IPS-15b (cell line): ENCODE measurements around the gene UTS2R.
"Not testable (repeated sequence)": the region's sequence is repeated elsewhere in the genome, so short reads cannot be mapped to it uniquely, and the experiment has no call there.

ENCODE experiments used
- H3K27me3 ChIP-seq: one replicate; pipeline ENCODE4 v1.6.1; 2013; ENCODE audit warnings: low read length; ENCODE audit not compliant: control insufficient read depth, insufficient read depth
- H3K36me3 ChIP-seq: one replicate; pipeline ENCODE4 v1.6.1; 2013; ENCODE audit warnings: low read length; ENCODE audit not compliant: control insufficient read depth, insufficient read depth
- H3K4me1 ChIP-seq: one replicate; pipeline ENCODE4 v1.6.1; 2013; ENCODE audit warnings: mild to moderate bottlenecking, low read length; ENCODE audit not compliant: control insufficient read depth, insufficient read depth
- H3K4me3 ChIP-seq: one replicate; pipeline ENCODE4 v1.5.1; 2013; ENCODE audit warnings: low read depth, low read length
- H3K9ac ChIP-seq: one replicate; pipeline ENCODE4 v1.6.1; 2013; ENCODE audit warnings: low read depth, mild to moderate bottlenecking, low read length
- H3K9me3 ChIP-seq: one replicate; pipeline ENCODE4 v1.6.1; 2013; ENCODE audit warnings: mild to moderate bottlenecking, low read length; ENCODE audit not compliant: control insufficient read depth, insufficient read depth

Gene UTS2R

DNA sequence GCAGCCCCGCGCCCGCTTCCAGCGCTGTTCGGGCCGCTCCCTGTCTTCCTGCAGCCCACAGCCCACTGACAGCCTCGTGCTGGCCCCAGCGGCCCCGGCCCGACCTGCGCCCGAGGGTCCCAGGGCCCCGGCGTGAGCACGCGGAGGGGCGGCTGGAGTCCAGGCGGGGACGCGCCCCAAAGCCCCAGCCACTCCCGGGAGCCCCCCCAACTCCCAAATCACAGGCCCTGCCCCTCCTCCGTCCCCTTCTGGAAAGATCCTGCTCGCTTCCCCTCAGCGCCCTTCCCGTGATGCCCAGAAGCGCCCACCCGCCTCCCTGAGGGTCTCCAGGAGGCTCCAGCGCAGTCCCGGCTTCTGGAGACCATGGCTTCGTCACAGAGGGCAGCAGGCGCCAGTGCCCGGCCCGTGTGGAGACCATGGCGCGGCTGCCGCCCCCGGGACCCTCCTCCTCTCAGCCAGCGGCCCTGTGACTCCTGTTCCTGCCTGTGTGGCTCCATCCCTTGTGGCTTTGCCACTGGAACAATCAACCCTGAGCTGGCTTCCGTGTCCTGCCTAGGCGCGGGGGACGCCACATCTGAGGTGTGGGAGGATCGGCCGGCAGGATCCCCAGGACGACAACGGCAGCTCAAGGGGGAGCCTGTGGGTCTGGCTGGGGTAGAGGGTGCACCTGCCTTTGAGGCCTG lies 3.9 kb downstream of the UTS2R start:
- no peak overlapping the region for H3K4me3 ChIP-seq
- no peak overlapping the region for H3K9ac ChIP-seq
- peaks cover 17% of the 10 kb centered on the region for H3K27me3 ChIP-seq
- H3K36me3 ChIP-seq, result no peaks in the 10 kb centered on the region
- H3K9me3 ChIP-seq, result no peaks in the 10 kb centered on the region
- H3K4me1 ChIP-seq, result no peaks in the 10 kb centered on the region

DNA sequence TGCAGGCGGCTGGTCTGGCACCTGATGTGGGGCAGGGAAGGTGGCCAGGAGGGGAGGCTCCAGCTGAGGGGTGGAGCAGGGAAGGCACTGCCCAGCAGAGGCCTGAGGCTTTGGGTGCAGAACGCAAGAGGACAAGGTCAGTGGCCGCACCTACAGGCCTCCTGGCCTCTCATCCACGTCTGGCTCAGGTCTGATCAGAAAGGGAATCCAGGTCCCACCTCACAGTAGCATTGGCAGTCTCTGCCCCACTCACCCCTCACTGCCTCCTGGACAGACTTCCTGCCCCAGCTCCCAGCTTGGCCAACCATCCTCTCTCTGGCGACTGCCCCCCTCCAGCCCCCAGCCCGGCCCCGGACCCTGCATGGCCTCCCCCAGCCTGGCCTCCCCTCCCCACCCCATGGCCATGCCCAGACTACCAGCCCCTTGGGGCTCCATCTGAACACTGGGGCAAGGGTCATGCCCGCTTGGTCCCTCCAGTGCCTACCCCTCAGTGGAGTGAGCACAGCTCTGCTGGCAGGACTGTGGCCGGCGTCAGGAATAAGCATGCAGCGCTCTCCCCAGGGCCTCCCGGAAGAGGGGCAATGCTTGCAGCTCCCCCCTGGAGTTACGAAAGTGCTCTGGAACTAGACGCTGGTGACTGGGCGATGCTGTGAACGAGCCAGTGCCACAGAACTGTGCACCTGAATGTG lies 4.6 kb downstream of the UTS2R start:
- Histone ChIP-seq H3K9me3 (no peaks in the 10 kb centered on the region), H3K36me3 (no peaks in the 10 kb centered on the region), H3K4me1 (no peaks in the 10 kb centered on the region), H3K4me3 (no peak overlapping the region), H3K27me3 (peaks cover 10% of the 10 kb centered on the region), H3K9ac (no peak overlapping the region)

DNA sequence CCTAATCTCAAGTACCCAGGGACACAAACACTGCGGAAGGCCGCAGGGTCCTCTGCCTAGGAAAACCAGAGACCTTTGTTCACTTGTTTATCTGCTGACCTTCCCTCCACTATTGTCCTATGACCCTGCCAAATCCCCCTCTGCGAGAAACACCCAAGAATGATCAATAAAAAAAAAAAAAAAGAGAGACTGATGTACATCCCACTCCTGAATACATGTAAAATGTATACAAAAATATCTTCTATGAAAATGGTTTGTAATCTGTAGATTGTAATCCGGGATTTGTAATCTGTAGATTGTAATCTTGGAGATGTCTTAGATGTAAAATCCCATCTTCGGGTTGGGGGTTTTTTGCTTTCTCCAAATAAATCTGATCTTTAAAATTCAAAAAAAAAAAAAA lies 5.7 kb downstream of the UTS2R start:
- H3K9ac ChIP-seq, H3K4me1 ChIP-seq, H3K36me3 ChIP-seq, H3K9me3 ChIP-seq, H3K27me3 ChIP-seq, H3K4me3 ChIP-seq: not testable (repeated sequence)

DNA sequence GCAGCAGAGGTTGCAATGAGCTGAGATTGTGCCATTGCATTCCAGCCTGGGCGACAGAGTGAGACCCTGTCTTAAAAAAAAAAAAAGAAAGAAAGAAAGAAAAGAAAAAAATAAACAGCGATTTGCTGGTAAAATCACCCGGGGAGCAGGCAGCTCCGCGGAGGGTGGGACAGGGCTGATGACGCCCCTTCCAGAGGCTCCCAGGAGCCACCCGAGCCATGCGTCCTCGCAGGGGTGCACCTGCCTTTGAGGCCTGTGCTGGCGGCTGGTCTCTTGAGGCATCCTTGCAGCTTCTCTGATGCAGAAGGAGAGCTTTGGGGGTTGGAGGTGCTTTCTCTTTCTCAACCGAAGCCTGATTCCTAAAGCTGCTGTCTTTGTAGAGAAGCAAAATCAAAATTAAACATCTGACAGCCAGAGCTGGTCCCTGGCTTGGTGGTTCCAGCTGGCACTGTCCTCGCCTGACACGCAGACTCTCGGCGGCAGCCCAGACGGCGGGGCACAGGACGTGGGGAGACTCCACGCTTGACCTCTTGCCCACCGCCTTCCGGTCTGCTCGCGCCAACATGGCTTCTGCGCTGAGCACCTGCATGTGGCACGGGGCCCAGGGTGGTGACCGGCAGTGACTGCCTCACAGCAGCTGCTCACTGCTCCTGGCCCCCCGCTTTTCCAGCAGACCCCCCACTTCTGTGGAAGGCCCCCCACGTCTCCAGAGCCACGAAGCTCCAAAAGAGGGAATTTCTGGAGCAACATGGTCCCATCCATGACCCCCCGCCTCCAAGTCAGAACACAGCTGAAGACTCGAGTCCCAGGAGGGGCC lies 6.6 kb downstream of the UTS2R start:
- H3K4me1 ChIP-seq, result no peaks in the 10 kb centered on the region

DNA sequence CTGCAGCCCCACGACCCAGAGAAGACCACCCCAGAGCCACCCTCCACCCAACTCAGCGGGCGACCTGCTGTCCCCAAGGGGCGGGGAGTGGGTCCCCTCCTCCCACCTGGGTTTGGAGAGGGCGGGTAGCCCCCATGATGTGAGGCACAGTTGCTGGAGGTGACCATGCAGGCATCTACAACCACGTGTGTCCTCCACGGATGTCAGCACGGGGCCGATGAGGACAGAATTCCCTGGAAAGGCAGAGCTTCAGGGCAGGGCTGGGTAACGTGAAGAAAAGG lies 7.1 kb downstream of the UTS2R start:
- no peaks in the 10 kb centered on the region for H3K9me3 ChIP-seq
- H3K27me3 ChIP-seq, result no peaks in the 10 kb centered on the region
- no peaks in the 10 kb centered on the region for H3K4me1 ChIP-seq
- H3K4me3 ChIP-seq, result no peak overlapping the region
- no peak overlapping the region for H3K9ac ChIP-seq
- no peaks in the 10 kb centered on the region for H3K36me3 ChIP-seq

More for the DNA sequence above, 6.6 kb downstream of the UTS2R start:
- Histone ChIP-seq H3K4me3 (no peak overlapping the region), H3K9ac (no peak overlapping the region), H3K36me3 (no peaks in the 10 kb centered on the region), H3K27me3 (no peaks in the 10 kb centered on the region), H3K9me3 (no peaks in the 10 kb centered on the region)

DNA sequence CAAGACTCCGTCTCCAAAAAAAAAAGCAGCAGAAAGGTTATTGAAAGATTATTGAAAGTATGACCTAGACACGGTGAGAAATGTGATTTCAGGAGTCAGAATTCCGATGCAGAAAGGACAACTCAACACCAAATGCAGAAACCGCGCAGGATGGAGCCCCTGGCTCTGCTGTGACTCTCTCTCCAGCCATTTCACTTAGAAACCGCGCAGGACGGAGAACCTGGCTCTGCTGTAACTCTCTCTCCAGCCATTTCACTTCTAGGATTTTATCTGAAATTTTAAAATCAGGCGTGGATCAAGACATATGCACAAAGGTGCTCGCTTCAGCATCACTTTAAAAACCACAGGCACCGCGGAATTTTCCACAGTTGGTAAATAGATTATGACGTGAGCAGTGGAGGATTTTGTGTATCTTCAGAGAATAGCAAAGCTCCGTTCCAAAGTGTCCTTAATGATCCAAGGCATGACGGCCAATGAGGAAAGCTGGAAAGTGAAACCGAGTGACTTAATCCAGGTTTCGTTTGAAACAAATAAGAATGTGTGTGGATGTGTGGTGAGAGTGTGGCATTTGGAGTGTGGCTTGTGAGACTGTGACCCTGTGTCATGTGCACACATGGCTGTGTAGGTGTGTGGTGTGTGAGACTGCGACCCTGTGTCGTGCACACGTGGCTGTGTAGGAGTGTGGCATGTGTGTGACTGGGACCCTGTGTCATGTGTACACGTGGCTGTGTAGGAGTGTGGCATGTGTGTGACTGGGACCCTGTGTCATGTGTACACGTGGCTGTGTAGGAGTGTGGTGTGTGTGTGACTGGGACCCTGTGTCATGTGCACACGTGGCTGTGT lies 9.5 kb downstream of the UTS2R start:
- no peaks in the 10 kb centered on the region for H3K36me3 ChIP-seq
- H3K4me3 ChIP-seq, result no peak overlapping the region
- H3K9ac ChIP-seq, result no peak overlapping the region
- no peaks in the 10 kb centered on the region for H3K9me3 ChIP-seq
- no peaks in the 10 kb centered on the region for H3K4me1 ChIP-seq
- no peaks in the 10 kb centered on the region for H3K27me3 ChIP-seq

DNA sequence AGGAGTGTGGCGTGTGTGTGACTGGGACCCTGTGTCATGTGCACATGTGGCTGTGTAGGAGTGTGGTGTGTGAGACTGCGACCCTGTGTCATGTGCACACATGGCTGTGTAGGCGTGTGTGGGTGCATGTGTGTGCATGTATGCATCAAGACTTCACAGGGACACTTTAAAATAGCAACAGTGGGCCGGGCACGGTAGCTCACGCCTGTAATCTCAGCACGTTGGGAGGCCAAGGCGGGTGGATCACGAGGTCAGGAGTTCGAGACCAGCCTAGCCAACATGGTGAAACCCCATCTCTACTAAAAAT lies 10.1 kb downstream of the UTS2R start:
- H3K9ac ChIP-seq, H3K36me3 ChIP-seq, H3K9me3 ChIP-seq, H3K4me3 ChIP-seq, H3K27me3 ChIP-seq, H3K4me1 ChIP-seq: not testable (repeated sequence)

DNA sequence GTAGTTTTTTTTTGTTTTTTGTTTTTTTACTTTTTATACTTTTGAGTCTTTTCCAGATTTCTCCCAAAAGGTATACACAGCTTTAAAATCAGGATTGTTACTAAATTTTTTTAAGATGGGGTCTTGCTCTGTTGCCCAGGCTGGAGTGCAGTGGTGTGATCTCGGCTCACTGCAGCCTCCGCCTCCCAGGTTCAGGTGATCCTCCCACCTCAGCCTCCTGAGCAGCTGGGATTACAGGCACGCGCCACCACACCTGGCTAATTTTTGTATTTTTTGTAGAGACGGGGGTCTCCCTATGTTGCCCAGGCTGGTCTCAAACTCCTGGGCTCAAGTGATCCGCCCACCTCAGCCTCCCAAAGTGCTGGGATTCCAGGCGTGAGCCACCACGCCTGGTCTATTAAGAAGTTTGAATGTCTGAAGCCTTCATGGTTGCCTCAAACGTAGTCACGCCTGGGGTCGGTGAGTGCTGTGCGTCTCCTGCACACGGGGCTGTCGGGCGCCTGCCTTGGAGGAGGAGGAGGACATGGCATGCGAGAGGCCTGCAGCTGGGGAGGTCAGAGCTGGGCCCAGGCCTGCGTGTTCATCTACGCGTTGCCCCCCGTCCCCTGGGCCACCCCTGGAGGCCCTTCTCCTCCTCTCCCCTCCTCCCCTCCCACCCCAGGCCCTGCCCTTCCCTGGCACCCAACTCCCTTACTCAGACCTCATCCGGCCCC lies 10.8 kb downstream of the UTS2R start:
- H3K4me1 ChIP-seq, H3K9ac ChIP-seq, H3K4me3 ChIP-seq, H3K9me3 ChIP-seq, H3K27me3 ChIP-seq, H3K36me3 ChIP-seq: not testable (repeated sequence)

DNA sequence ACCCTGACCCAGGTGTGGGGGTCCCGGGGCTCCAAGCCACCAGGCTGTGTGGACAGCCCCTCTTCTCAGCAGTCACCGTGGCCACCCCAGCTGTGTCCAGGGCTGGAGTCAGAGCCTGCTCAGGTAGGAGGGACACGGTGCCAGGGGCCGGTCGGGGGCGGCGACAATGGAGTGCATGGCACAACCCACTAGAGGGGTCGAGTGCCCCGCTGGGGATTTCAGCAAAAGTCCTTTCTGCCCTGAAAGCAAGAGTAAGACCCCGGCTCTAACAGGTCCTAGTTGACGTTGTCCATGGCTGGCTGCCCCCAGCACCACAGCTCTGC lies 11.3 kb downstream of the UTS2R start:
- Histone ChIP-seq H3K36me3 (no peaks in the 10 kb centered on the region), H3K4me1 (no peaks in the 10 kb centered on the region), H3K27me3 (no peaks in the 10 kb centered on the region), H3K9me3 (no peaks in the 10 kb centered on the region), H3K9ac (no peak overlapping the region), H3K4me3 (no peak overlapping the region)

DNA sequence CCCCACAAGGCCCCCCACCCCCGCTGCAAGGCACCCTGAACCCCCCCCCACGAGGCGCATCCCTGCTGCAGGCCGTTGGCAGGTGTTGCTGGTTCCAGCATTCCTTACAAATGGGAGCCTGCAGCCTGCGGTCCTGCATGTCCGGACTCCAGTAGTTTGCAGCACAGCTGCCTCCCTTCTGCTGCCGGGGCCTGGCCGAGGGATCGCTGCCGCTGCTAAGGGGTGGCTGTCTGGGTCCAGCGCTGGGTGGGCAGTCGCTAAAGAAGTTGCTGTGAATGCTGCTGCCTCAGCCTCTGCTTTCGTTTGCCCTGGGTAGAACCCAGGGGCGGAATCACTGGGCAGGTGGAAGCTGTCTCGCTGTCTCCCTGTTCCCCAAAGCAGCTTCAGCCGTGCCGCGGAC lies 11.8 kb downstream of the UTS2R start:
- no peaks in the 10 kb centered on the region for H3K9me3 ChIP-seq
- no peak overlapping the region for H3K9ac ChIP-seq
- H3K27me3 ChIP-seq, result no peaks in the 10 kb centered on the region
- H3K36me3 ChIP-seq, result no peaks in the 10 kb centered on the region
- H3K4me3 ChIP-seq, result no peak overlapping the region
- H3K4me1 ChIP-seq, result no peaks in the 10 kb centered on the region

DNA sequence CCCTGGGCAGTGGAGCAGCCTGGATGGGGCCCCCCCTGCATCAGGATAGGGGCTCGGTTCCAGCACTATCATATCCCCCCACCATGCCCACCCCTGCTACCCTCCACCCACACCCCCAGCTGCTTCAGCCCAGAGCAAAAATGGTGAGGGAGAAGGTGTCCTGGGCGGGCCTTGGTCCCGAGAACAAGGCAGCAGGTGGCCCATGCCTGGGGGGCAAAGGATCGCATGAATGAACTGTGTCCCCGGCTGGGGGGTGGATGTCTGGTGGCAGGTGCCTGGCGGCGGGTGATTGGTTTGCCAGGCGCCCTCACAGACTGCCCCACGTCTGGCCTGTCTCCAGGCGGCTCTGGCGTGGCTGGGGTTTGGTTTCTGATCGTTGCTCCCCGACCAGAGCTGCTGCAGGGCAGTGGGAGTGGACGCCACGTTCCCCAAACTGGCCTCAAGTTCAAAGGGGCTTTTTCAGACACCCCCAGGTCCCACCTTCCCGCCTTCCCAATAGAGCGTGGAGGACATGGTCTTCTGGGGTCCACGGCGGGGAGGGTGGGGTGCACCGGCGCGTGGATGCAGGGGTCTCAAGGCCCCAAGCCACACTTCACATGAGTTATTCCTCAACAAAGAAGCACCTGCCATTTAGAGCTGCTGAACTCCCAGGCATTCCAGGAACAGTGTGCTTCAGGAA lies 12.6 kb downstream of the UTS2R start:
- Histone ChIP-seq H3K27me3 (no peaks in the 10 kb centered on the region), H3K36me3 (no peaks in the 10 kb centered on the region), H3K4me1 (no peaks in the 10 kb centered on the region), H3K4me3 (no peak overlapping the region), H3K9me3 (no peaks in the 10 kb centered on the region), H3K9ac (no peak overlapping the region)
